ENCODE data around the gene MRPS6.

Gene MRPS6

GRCh38 chr21:34073032-34073748 is at the start of gene MRPS6, which contains the start of gene SLC5A3:
TSS of gene MRPS6 (plus strand) at chr21:34073578. CDS start at chr21:34073701, 123 bp downstream.
TSS of gene SLC5A3 (plus strand) at chr21:34073578. CDS start at chr21:34095199, 21,621 bp downstream.
- ATAC-seq = peak; percentile 68 to 71

- ATAC-seq = no peak
These were observed 49.5 kb upstream of the MRPS6 start for GRCh38 chr21:34023691-34024373.

- no peak for ATAC-seq
These were observed 49.0 kb upstream of the MRPS6 start for GRCh38 chr21:34024374-34024693.

GRCh38 chr21:34027721-34028461 is 45.5 kb upstream of the MRPS6 start:
- no peak for ATAC-seq

- ATAC-seq = peak; percentile 94 to 97
These were observed 43.4 kb upstream of the MRPS6 start for GRCh38 chr21:34029743-34030528.

GRCh38 chr21:34031835-34032370 is 41.5 kb upstream of the MRPS6 start:
- peak; percentile 48 to 62 for ATAC-seq

GRCh38 chr21:34034369-34035014 is 38.9 kb upstream of the MRPS6 start:
- no peak for ATAC-seq

GRCh38 chr21:34035619-34036354 is 37.6 kb upstream of the MRPS6 start:
- no peak for ATAC-seq

- ATAC-seq = no peak
These were observed 36.2 kb upstream of the MRPS6 start for GRCh38 chr21:34037009-34037795.

- no peak for ATAC-seq
These were observed 33.5 kb upstream of the MRPS6 start for GRCh38 chr21:34039678-34040382.

- ATAC-seq = peak in 1 of 2 donors; percentile 24
These were observed 30.6 kb upstream of the MRPS6 start for GRCh38 chr21:34042735-34043134.

- no peak for ATAC-seq
These were observed 30.0 kb upstream of the MRPS6 start for GRCh38 chr21:34043333-34043732.

- peak; percentile 46 to 64 for ATAC-seq
These were observed 26.5 kb upstream of the MRPS6 start for GRCh38 chr21:34046917-34047316.

- no peak for ATAC-seq
These were observed 25.5 kb upstream of the MRPS6 start for GRCh38 chr21:34047835-34048234.

- no peak for ATAC-seq
These were observed 21.2 kb upstream of the MRPS6 start for GRCh38 chr21:34052171-34052570.

- ATAC-seq = no peak
These were observed 19.1 kb upstream of the MRPS6 start for GRCh38 chr21:34054259-34054658.

GRCh38 chr21:34055615-34056014 is 17.8 kb upstream of the MRPS6 start:
- no peak for ATAC-seq

- no peak for ATAC-seq
These were observed 11.4 kb upstream of the MRPS6 start for GRCh38 chr21:34061983-34062382.

- ATAC-seq = no peak
These were observed 8.4 kb upstream of the MRPS6 start for GRCh38 chr21:34065027-34065426.

- ATAC-seq = no peak
These were observed 1.7 kb upstream of the MRPS6 start for GRCh38 chr21:34071683-34072082.

All from activated CD4-positive, CD25-positive, alpha-beta regulatory T cell treated with anti-CD3 and anti-CD28 coated beads, Interleukin-2, amount 50 U/mL, for 24 hours (primary cell).